ENCODE measurements around the gene TPH2. TPM values are rescaled to one million over a fixed set of nuclear protein-coding genes. Genes with fewer than 3 reads are reported as not detected.
A peak's percentile ranks its signal among the peaks of the same experiment; 100 is the strongest.

Gene TPH2
- total RNA-seq, 1 donor: not detected

- DNase-seq (ENCODE audit: low read depth): no peak
- TF ChIP-seq CTCF (IDR thresholded peaks at IDR 0.05; ENCODE audit: insufficient read depth, low read length): no peak
- no peak overlapping the region for H3K4me3 ChIP-seq (ENCODE audit: low read depth, low read length)
Measured at GRCh38 chr12:72075891-72076557, 137.4 kb downstream of the TPH2 start.

- no peak overlapping the region for H3K4me3 ChIP-seq (ENCODE audit: low read depth, low read length)
- no peak for DNase-seq (ENCODE audit: low read depth)
- TF ChIP-seq CTCF (IDR thresholded peaks at IDR 0.05; ENCODE audit: insufficient read depth, low read length): no peak
Measured at GRCh38 chr12:72076558-72076915, 137.9 kb downstream of the TPH2 start.

- TF ChIP-seq CTCF (IDR thresholded peaks at IDR 0.05; ENCODE audit: insufficient read depth, low read length): no peak
- no peak overlapping the region for H3K4me3 ChIP-seq (ENCODE audit: low read depth, low read length)
- DNase-seq (ENCODE audit: low read depth): no peak
Measured at GRCh38 chr12:72077111-72077820, 138.6 kb downstream of the TPH2 start.

- no peak for TF ChIP-seq CTCF (IDR thresholded peaks at IDR 0.05; ENCODE audit: insufficient read depth, low read length)
- DNase-seq (ENCODE audit: low read depth): peak; percentile 5
- H3K4me3 ChIP-seq (ENCODE audit: low read depth, low read length): no peak overlapping the region
Measured at GRCh38 chr12:72081777-72082176, 143.1 kb downstream of the TPH2 start.

Other genes starting within 250 kb of the TPH2 start
- 14.2 and 37.5 TPM in 2 replicates for gene RAB21, start 184.0 kb upstream of the TPH2 start, total RNA-seq (ENCODE audit: low replicate concordance)
- 41.8 and 46.5 TPM in 2 replicates for gene TBC1D15, start 99.1 kb upstream of the TPH2 start, total RNA-seq (ENCODE audit: low replicate concordance)